HFF-Myc (cell line): ENCODE data around the gene NEXMIF.

Experiments
- DNase-seq: peaks from one replicate; pipeline ENCODE4 v3.0.0-alpha.2; 2011; ENCODE audit warnings: low read depth; ENCODE audit errors: extremely low read depth
- H3K4me3 ChIP-seq: replicated peaks from 2 replicates; pipeline ENCODE4 v1.5.1; 2011; ENCODE audit warnings: low read depth, mild to moderate bottlenecking, control low read depth, low read length
- TF ChIP-seq, protein P1 (sequence below): IDR thresholded peaks from 2 replicates; pipeline ENCODE4 v1.5.1; 2012; ENCODE audit warnings: mild to moderate bottlenecking, low read depth, low read length, control low read depth; ENCODE audit errors: missing control alignments

The NEXMIF gene

DNA sequence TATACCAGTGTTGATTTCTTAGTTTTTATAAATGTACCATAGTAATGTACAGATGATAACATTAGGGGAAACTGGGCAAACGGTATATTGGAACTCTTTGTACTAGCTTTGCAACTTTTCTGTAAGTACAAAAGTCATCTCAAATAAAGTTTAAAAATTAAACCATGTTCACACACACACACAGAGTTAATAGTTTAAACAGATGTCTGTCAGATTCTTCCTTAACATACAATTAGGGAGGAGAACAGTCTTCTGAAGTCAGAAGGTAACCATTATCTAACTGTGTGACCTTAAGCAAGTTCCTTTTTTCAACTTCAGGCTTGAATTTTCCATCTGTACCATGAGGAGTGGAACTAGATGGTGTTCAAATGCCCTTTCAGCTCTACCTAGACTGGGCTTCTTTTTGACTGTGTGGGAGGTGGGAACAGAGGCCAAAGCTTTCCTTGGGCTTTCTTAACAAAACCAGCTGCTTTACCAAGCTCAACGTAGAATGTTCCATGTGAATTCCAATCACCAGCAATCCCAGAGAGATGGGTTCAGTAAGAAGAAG lies 127.8 kb downstream of the NEXMIF start:
- DNase-seq: no peak
- H3K4me3 ChIP-seq: no peak overlapping the region
- TF ChIP-seq, protein P1, sequence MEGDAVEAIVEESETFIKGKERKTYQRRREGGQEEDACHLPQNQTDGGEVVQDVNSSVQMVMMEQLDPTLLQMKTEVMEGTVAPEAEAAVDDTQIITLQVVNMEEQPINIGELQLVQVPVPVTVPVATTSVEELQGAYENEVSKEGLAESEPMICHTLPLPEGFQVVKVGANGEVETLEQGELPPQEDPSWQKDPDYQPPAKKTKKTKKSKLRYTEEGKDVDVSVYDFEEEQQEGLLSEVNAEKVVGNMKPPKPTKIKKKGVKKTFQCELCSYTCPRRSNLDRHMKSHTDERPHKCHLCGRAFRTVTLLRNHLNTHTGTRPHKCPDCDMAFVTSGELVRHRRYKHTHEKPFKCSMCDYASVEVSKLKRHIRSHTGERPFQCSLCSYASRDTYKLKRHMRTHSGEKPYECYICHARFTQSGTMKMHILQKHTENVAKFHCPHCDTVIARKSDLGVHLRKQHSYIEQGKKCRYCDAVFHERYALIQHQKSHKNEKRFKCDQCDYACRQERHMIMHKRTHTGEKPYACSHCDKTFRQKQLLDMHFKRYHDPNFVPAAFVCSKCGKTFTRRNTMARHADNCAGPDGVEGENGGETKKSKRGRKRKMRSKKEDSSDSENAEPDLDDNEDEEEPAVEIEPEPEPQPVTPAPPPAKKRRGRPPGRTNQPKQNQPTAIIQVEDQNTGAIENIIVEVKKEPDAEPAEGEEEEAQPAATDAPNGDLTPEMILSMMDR: no peak

- TF ChIP-seq, protein P1: no peak
- DNase-seq: no peak
- H3K4me3 ChIP-seq: no peak overlapping the region
Observed at GRCh38 chrX:74788545-74789086, 136.6 kb downstream of the NEXMIF start.

DNA sequence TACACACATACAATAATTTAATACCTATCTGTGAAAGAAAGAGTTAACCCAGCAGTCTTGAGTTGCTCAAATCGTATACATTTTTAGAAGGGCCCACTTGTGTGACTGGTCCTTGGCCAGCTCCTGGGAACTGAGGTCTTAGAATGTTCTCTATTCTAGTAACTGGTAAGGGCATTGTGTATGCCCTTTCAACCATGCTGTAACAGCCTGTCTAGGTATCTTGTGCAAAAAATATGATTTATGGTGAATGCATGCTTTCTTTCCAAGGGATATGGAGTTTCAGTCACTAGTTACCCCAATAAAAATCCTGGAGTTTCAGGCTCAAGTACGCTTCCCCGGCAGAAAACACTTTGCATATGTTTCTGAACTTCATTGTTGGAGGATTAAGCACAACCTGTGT lies 140.6 kb downstream of the NEXMIF start:
- no peak for DNase-seq
- no peak overlapping the region for H3K4me3 ChIP-seq
- TF ChIP-seq, protein P1: no peak

- DNase-seq: no peak
- TF ChIP-seq, protein P1: no peak
- no peak overlapping the region for H3K4me3 ChIP-seq
Observed at GRCh38 chrX:74781507-74782034, 143.7 kb downstream of the NEXMIF start.

GRCh38 chrX:74779175-74779574 lies 146.1 kb downstream of the NEXMIF start:
- TF ChIP-seq, protein P1: no peak
- no peak overlapping the region for H3K4me3 ChIP-seq
- DNase-seq: no peak

DNA sequence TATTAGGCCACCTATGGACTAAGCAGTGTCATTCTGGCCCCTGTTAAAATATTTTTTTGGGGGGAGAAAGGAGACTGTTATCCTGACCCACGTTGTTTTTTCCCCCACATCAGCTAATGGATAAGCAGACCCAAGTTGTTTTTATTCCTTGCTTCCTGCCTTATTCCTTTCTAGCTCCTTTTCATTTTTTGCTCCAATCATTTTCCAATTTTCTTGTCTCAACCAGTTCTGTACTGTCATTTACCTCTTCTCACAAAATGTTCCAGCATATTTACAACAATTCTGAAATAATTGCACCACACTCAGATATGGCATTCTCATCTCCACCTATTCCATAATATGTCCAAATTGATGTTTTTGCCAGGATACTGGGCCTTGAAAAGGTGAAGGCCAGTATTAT lies 150.3 kb downstream of the NEXMIF start:
- TF ChIP-seq, protein P1: no peak
- no peak overlapping the region for H3K4me3 ChIP-seq
- DNase-seq: no peak

- TF ChIP-seq, protein P1: no peak
- no peak overlapping the region for H3K4me3 ChIP-seq
- DNase-seq: no peak
Observed at GRCh38 chrX:74736450-74736849, 188.8 kb downstream of the NEXMIF start.
